Mesothelial cell of epicardium (in vitro differentiated cells): Measurements from ENCODE around the gene EIF3L. TPM values are rescaled to one million over a fixed set of nuclear protein-coding genes. Genes with fewer than 3 reads are reported as not detected.

Source experiments
- DNase-seq, 2 experiments: peaks; one replicate each; pipeline ENCODE4 v3.0.0; 2021; ENCODE audit warnings: low spot score in 2 of 2; ENCODE audit not compliant: unreplicated experiment in 2 of 2
- H3K27ac Mint-ChIP-seq: 2 replicates; pipeline ENCODE4 v1.8.0; 2021; ENCODE audit warnings: mixed read lengths
- H3K27me3 Mint-ChIP-seq: 2 replicates; pipeline ENCODE4 v1.8.0; 2021; ENCODE audit warnings: low read depth, mixed read lengths
- H3K36me3 Mint-ChIP-seq: 2 replicates; pipeline ENCODE4 v1.8.0; 2021; ENCODE audit warnings: mixed read lengths
- H3K4me1 Mint-ChIP-seq: 2 replicates; pipeline ENCODE4 v1.8.0; 2021; ENCODE audit warnings: mixed read lengths
- H3K4me3 Mint-ChIP-seq: 2 replicates; pipeline ENCODE4 v1.8.0; 2021; ENCODE audit warnings: mild to moderate bottlenecking, moderate library complexity, mixed read lengths
- H3K9me3 Mint-ChIP-seq: 2 replicates; pipeline ENCODE4 v1.8.0; 2021; ENCODE audit warnings: mixed read lengths
- CTCF ChIP-seq: fragments of 200-600 bp; sonication (generic); IDR thresholded peaks from one replicate; pipeline ENCODE4 v1.5.0; 2021; ENCODE audit warnings: antibody characterized with exemption; ENCODE audit not compliant: unreplicated experiment
- total RNA-seq: library from RNA; stranded (reverse); gene quantifications from 3 replicates; pipeline ENCODE4 v1.2.1, GENCODE V29; 2021

Gene EIF3L
- total RNA-seq, 1 donor from 2014 or later, result 639 TPM

- Mint-ChIP-seq H3K4me1 (peaks cover 38% of the 10 kb centered on the region), H3K36me3 (peaks cover 12% of the 10 kb centered on the region), H3K27me3 (no peaks in the 10 kb centered on the region), H3K4me3 (no peak overlapping the region), H3K27ac (peak overlapping the region; percentile 68), H3K9me3 (no peaks in the 10 kb centered on the region)
- no peak for TF ChIP-seq CTCF
- no peak for DNase-seq
These were observed 44.4 kb downstream of the EIF3L start for GRCh38 chr22:37893583-37893983.

- Mint-ChIP-seq H3K9me3 (no peaks in the 10 kb centered on the region), H3K36me3 (peaks cover 7% of the 10 kb centered on the region), H3K4me3 (no peak overlapping the region), H3K27ac (peak overlapping the region; percentile 97), H3K27me3 (no peaks in the 10 kb centered on the region), H3K4me1 (peaks cover 41% of the 10 kb centered on the region)
- TF ChIP-seq CTCF, result no peak
- DNase-seq, result no peak
These were observed 45.9 kb downstream of the EIF3L start for GRCh38 chr22:37894939-37895670.

GRCh38 chr22:37896181-37896592, 47.0 kb downstream of the EIF3L start:
- Mint-ChIP-seq H3K27me3 (no peaks in the 10 kb centered on the region), H3K4me3 (no peak overlapping the region), H3K4me1 (peaks cover 41% of the 10 kb centered on the region), H3K27ac (peak overlapping the region; percentile 93), H3K36me3 (peaks cover 5% of the 10 kb centered on the region), H3K9me3 (no peaks in the 10 kb centered on the region)
- no peak for TF ChIP-seq CTCF
- DNase-seq, result no peak

- DNase-seq, result no peak
- Mint-ChIP-seq H3K9me3 (no peaks in the 10 kb centered on the region), H3K36me3 (peaks cover 2% of the 10 kb centered on the region), H3K4me3 (no peak overlapping the region), H3K27ac (peak overlapping the region; percentile 93), H3K4me1 (peaks cover 41% of the 10 kb centered on the region), H3K27me3 (no peaks in the 10 kb centered on the region)
- no peak for TF ChIP-seq CTCF
These were observed 47.7 kb downstream of the EIF3L start for GRCh38 chr22:37896939-37897338.

GRCh38 chr22:37897807-37898206, 48.6 kb downstream of the EIF3L start:
- Mint-ChIP-seq H3K4me3 (no peak overlapping the region), H3K36me3 (no peaks in the 10 kb centered on the region), H3K27me3 (no peaks in the 10 kb centered on the region), H3K4me1 (peaks cover 41% of the 10 kb centered on the region), H3K27ac (peak overlapping the region; percentile 96), H3K9me3 (no peaks in the 10 kb centered on the region)
- no peak for TF ChIP-seq CTCF
- no peak for DNase-seq
